ENCODE data around the gene FMR1. TPM values are rescaled to one million over a fixed set of nuclear protein-coding genes. Genes with fewer than 3 reads are reported as not detected.
A peak's percentile ranks its signal among the peaks of the same experiment; 100 is the strongest.

FMR1 gene
- total RNA-seq, result 22.5 and 24.0 TPM in 2 replicates

DNA sequence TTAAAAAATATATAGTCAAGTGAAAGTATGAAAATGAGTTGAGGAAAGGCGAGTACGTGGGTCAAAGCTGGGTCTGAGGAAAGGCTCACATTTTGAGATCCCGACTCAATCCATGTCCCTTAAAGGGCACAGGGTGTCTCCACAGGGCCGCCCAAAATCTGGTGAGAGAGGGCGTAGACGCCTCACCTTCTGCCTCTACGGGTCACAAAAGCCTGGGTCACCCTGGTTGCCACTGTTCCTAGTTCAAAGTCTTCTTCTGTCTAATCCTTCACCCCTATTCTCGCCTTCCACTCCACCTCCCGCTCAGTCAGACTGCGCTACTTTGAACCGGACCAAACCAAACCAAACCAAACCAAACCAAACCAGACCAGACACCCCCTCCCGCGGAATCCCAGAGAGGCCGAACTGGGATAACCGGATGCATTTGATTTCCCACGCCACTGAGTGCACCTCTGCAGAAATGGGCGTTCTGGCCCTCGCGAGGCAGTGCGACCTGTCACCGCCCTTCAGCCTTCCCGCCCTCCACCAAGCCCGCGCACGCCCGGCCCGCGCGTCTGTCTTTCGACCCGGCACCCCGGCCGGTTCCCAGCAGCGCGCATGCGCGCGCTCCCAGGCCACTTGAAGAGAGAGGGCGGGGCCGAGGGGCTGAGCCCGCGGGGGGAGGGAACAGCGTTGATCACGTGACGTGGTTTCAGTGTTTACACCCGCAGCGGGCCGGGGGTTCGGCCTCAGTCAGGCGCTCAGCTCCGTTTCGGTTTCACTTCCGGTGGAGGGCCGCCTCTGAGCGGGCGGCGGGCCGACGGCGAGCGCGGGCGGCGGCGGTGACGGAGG lies at the start of gene FMR1:
TSS of gene FMR1 (plus strand) at position 728 of the 831 bp plus-strand sequence. CDS start 261 bp downstream, outside the sequence.
- TF ChIP-seq, protein P1, sequence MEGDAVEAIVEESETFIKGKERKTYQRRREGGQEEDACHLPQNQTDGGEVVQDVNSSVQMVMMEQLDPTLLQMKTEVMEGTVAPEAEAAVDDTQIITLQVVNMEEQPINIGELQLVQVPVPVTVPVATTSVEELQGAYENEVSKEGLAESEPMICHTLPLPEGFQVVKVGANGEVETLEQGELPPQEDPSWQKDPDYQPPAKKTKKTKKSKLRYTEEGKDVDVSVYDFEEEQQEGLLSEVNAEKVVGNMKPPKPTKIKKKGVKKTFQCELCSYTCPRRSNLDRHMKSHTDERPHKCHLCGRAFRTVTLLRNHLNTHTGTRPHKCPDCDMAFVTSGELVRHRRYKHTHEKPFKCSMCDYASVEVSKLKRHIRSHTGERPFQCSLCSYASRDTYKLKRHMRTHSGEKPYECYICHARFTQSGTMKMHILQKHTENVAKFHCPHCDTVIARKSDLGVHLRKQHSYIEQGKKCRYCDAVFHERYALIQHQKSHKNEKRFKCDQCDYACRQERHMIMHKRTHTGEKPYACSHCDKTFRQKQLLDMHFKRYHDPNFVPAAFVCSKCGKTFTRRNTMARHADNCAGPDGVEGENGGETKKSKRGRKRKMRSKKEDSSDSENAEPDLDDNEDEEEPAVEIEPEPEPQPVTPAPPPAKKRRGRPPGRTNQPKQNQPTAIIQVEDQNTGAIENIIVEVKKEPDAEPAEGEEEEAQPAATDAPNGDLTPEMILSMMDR (IDR thresholded peaks at IDR 0.05; ENCODE audit: insufficient read depth, low read length, poor library complexity, severe bottlenecking), result no peak
- Histone ChIP-seq H3K36me3 (ENCODE audit: control insufficient read depth, insufficient read depth, low read length) (no peaks in the 10 kb centered on the region), H3K27me3 (ENCODE audit: control insufficient read depth, insufficient read depth, low read length) (no peaks in the 10 kb centered on the region), H3K4me3 (ENCODE audit: low read depth, low read length) (peak within 1 kb of the TSS; percentile 51)
- peak; percentile 55 for DNase-seq (ENCODE audit: low read depth)

DNA sequence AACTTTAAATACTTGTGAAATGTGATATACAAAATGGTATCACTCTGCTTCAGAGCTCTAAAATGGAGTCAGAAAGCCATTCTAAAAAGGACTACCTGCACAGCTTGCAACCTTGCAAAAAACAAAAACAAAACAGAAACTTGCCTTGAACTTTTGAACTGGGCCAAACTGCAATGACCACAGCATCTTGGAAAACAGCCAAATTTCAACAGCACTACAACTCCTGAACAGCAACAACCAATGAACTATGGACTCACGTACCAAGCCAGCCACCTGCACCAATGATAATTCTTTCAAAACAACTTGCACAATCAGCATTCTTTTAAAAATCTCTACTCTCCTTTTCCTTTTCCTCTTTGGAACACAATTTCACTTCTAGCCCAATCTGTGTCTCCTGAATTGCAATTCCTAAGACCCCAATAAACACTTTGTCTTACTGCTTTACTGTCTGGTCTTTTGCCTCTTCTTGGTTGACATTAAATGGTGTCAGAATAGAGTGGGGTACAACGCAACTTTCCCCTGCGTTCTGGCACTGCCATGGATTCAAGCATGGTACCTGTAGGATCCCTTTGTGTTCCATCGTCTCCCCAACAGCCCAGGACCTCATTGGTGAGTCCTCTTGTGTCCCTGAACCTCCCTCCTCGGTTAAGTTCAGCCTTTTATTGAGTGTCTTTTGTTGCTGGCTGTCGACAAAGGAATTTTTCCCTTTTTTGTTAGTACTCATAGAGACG lies 35.7 kb upstream of the FMR1 start:
- no peak overlapping the region for H3K4me3 ChIP-seq (ENCODE audit: low read depth, low read length)
- no peaks in the 10 kb centered on the region for H3K36me3 ChIP-seq (ENCODE audit: control insufficient read depth, insufficient read depth, low read length)
- H3K27me3 ChIP-seq (ENCODE audit: control insufficient read depth, insufficient read depth, low read length), result no peaks in the 10 kb centered on the region
- DNase-seq (ENCODE audit: low read depth), result no peak
- TF ChIP-seq, protein P1 (IDR thresholded peaks at IDR 0.05; ENCODE audit: insufficient read depth, low read length, poor library complexity, severe bottlenecking), result no peak

DNA sequence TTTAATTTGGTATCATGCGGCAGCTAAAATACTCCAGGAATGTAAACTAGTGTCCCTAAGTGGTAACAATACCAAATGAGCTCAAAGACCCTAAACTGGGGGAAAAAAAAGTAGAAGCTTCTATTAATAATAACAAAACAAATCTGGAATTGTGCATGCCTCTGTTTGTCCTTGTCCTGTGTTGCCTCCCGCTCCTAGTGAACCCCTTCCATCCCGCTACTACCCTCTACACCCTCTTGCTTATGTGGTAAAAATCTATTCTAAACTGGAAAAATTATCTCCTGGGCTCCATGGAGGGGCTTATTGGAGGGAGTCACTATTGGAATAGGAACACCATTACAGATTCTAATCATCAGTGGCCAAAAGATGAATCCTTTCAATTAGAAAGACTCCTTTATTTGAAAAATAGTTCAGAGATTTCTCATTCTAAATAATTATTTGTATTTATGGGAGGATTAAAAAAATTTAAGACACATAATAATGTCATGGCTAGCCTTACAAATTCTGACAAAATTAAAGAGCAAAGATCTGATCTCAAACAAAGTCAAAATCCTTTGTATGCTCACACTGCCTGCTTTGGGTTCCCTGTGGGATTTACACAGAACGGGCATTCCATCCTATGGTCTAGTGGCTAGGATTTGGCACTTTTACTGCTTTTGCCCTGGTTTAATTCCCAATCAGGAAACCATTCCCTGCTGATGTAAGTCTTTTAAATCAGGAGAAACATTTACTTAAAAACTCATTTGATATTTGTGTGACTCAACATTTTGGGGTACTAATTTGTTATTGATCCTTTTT lies 34.7 kb upstream of the FMR1 start:
- TF ChIP-seq, protein P1 (IDR thresholded peaks at IDR 0.05; ENCODE audit: insufficient read depth, low read length, poor library complexity, severe bottlenecking), result no peak
- DNase-seq (ENCODE audit: low read depth), result no peak
- no peaks in the 10 kb centered on the region for H3K36me3 ChIP-seq (ENCODE audit: control insufficient read depth, insufficient read depth, low read length)

DNA sequence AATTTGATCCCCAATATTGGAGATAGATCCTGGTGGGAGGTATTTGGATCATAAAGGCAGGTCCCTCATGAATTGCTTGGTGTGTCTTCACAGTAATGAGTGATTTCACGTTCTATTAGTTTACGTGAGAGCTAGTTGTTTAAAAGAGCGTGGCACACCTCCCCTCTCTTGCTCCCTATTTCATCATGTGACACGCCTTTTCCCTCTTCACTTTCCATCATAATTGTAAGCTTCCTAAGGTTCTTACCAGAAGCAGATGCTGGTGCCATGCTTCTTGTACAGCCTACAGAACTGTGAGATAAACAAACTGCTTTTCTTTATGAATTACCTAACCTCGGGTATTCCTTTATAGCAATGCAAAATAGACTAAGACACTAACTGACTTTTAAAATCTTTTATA lies 34.0 kb upstream of the FMR1 start:
- H3K4me3 ChIP-seq (ENCODE audit: low read depth, low read length), result no peak overlapping the region
- DNase-seq (ENCODE audit: low read depth), result no peak
- no peaks in the 10 kb centered on the region for H3K36me3 ChIP-seq (ENCODE audit: control insufficient read depth, insufficient read depth, low read length)
- no peaks in the 10 kb centered on the region for H3K27me3 ChIP-seq (ENCODE audit: control insufficient read depth, insufficient read depth, low read length)
- TF ChIP-seq, protein P1 (IDR thresholded peaks at IDR 0.05; ENCODE audit: insufficient read depth, low read length, poor library complexity, severe bottlenecking), result no peak

More for the DNA sequence above, 34.7 kb upstream of the FMR1 start:
- Histone ChIP-seq H3K27me3 (ENCODE audit: control insufficient read depth, insufficient read depth, low read length) (no peaks in the 10 kb centered on the region), H3K4me3 (ENCODE audit: low read depth, low read length) (no peak overlapping the region)

DNA sequence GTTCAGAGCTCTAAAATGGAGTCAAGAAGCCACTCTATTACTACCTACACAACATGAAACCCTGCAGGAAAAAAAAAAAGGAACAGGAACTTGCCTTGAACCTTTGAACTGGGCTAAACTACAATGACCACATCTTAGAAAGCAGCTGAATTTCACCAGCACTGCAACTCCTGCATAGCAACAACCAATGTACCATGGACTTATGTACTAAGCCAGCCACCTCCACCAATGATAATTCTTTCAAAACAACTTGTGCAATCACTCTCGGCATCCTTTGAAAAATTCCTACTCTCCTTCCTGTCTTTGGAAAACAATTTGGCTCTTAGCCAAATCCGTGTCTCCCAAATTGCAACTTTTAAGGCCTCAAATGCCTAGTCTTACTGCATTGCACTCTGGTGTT lies 26.8 kb upstream of the FMR1 start:
- no peaks in the 10 kb centered on the region for H3K36me3 ChIP-seq (ENCODE audit: control insufficient read depth, insufficient read depth, low read length)
- H3K4me3 ChIP-seq (ENCODE audit: low read depth, low read length), result no peak overlapping the region
- TF ChIP-seq, protein P1 (IDR thresholded peaks at IDR 0.05; ENCODE audit: insufficient read depth, low read length, poor library complexity, severe bottlenecking), result no peak
- H3K27me3 ChIP-seq (ENCODE audit: control insufficient read depth, insufficient read depth, low read length), result no peaks in the 10 kb centered on the region
- DNase-seq (ENCODE audit: low read depth), result no peak

Data from kidney epithelial cell (primary cell).